WI38 (cell line): ENCODE data around the gene KDELR3.

Source experiments
- H3K4me3 ChIP-seq: 2 replicates; pipeline ENCODE4 v1.5.1; 2011; ENCODE audit warnings: low read depth, mild to moderate bottlenecking, control low read depth, low read length
- CTCF ChIP-seq: IDR thresholded peaks from 2 replicates; pipeline ENCODE4 v1.5.1; 2012; ENCODE audit warnings: low read depth, mild to moderate bottlenecking, control low read depth, low read length

Gene KDELR3

DNA sequence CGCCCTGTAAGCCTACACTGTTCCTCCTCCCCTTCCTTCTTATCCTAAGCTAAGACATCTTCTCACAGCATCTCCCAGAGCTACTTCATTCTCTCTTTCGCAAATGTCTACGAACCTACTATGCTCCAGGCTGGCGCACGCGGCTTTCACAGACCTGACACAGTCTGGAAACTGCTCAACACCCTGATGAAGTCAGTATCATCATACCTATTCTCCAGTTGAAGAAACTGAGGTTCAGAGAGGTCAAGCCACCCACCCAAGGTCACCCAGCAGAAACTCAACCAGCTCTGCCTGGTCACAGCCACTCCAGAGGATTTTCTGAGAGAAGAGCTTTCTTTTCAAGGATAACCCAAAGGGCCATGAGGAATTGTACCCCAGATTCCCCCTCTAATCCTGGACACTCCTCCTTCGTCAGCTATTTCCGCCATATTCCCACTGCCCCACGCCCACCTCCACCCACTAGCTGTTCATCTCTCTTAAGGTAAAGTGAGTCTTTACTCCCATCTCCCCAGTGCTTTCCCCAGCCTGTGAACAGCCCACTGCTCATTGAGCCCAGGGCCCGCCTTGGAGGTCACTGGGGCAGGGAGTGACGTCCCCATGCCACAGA lies 14.7 kb upstream of the KDELR3 start:
- no peak for TF ChIP-seq CTCF
- no peak overlapping the region for H3K4me3 ChIP-seq

DNA sequence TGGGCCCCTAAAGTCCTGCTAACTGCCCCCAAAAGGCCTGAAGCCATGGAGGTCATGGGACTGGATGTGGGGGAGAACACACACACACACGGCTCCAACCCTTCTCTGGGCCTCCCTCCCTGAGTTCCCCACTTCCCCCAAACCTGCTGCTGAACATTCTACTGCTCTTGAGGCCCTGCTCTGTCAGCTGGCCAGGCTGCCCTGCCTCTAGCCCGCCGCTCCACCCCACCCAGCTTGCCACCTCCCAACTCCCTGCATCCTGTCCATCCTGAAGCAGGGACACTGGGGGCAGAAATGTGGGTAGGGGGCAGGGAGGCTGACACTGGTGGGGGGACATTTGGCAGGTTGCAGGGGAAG lies 13.9 kb upstream of the KDELR3 start:
- TF ChIP-seq CTCF, result no peak
- H3K4me3 ChIP-seq, result no peak overlapping the region

DNA sequence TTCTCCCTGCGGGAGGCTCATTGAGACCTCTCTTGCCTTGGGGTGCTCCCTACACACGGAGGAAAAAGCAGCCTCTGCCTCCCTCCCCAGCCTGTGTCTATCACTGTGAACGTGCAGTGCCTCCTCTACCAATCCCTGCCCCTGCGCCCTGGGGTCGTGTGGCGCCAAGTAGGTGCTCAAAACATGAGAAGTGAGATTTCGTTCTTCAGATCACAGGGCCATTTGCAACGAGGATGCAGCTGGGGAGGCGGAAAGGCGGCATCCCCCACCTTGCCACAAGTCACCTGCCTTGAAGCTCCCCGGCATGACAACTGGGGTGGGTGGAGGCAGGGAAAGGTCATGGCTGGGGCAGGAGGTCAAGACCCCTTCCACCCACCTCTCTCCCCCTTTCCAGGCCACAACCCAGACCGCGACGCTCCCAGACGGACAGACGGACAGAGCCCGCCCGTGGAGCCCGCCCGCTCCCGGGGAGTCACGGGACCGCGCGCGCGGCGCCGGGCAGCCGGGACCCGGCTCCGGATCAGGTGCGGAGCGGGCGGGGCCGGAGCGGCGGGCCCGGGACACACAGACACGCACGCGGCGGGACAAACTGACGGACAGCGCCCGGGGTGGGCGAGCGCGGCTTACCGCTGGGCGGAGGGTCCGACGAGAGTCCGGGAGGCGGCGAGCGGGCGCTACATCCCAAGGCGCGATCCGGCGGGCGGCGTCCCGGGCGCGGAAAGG lies 13.4 kb upstream of the KDELR3 start:
- no peak overlapping the region for H3K4me3 ChIP-seq
- TF ChIP-seq CTCF, result no peak

DNA sequence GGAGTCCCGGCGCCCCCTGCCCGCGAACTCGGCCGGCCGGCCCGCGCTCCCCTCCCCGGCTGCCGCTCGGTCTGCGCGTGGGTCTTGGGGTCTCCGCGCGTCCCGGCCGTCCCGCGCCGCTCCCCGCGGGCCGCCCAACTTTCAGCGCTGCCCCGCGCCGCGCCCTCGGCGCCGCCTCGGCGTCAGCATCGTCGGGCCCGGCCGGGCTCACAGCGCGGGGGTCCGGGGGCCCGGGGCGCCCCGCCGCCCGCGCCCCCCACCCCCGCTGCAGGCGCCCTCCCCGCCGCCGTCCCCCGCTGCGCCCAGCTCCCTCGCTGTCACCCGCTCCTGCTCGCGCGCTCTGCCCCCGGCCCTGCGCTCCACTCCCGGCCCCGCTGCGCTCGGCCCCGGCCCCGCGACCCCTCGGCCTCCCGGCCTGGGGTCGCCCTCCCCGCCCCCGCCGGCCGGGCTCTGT lies 12.8 kb upstream of the KDELR3 start, which contains the start of gene KCNJ4:
Gene KCNJ4 (minus strand): TSS at position 124 of the 454 bp plus-strand sequence. CDS start 27,067 bp downstream, outside the sequence.
- no peak for TF ChIP-seq CTCF
- no peak within 1 kb of the TSS; the same call in 1 of the 2 replicates for H3K4me3 ChIP-seq

DNA sequence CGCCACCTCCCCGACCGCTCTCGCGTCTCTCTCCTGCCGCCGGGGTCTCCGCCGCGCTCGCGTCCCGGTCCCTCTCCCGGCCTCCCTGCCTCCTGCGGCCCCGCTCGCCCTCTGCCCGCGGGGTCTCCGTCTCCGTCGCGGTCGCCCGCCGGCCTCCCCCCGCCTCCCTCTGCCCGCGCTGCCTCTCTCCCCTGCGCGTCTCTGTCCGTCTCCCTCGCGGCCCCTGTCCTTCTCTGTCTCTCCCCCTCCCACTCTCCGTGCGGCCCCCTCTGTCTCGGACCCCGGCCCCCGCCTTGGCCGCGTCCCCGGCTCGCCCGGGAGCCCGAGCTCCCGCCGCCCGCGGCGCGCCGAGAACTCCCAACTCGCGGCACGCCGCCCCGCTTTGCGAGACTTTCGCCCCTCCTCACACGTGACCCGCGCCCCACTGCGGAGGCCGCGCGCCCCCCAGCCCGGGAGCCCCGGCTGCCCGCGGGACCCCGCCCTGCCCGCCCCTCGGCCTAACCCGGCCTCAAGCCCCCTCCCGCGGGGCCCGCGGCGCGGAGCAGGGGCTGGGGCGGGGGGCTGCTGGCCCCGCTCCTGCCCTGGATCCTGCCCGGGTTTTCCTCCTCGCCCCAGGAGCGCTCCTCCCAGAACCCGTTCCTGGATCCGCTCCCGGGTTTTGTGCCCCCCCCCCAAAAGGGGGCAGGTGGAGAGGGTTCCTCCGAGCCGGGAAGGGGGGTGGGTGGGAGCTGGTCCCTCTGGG lies 12.2 kb upstream of the KDELR3 start:
- TF ChIP-seq CTCF, result no peak
- no peak overlapping the region; the same call in 1 of the 2 replicates for H3K4me3 ChIP-seq

DNA sequence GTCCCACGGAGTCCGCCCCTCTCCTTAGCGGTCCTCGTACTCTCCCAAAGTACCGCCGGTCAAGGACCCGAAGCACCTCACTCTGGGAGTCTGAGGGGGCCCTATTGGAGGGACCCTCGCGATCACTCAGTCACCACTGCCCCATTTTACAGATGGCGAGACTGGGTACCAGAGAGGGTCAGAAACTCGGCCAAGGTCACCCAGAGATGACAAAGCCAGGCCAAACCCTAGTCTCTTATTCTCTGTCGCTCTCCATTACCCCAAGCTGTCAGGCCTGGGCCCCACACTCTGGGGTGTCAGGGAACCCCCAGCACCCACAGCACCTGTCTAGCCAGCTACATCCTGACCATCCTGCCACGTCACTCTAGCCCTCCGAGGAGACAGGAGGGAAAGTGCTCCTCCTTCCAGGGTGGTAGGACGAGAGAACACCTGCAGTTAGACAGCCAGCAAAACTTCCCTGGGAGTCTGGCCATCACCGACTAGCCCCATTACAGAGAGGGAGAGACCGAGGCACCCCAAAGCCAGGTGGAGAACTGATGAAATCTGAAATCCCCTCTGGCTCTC lies 11.5 kb upstream of the KDELR3 start:
- TF ChIP-seq CTCF, result no peak
- H3K4me3 ChIP-seq, result no peak overlapping the region
